Hepatocyte (in vitro differentiated cells): ENCODE results near the gene CACNG5. TPM values are rescaled to one million over a fixed set of nuclear protein-coding genes. Genes with fewer than 3 reads are reported as not detected.

Experiments
- DNase-seq: peaks from one replicate; pipeline ENCODE4 v3.0.0-alpha.2; 2016; ENCODE audit warnings: low spot score
- H2AFZ ChIP-seq: fragments of 200-600 bp; sonication (generic); 2 replicates; pipeline ENCODE4 v1.6.0; 2016; ENCODE audit warnings: antibody characterized with exemption, mild to moderate bottlenecking
- H3K27ac ChIP-seq: fragments of 200-600 bp; sonication (generic); 2 replicates; pipeline ENCODE4 v1.5.1; 2016; ENCODE audit warnings: mild to moderate bottlenecking
- H3K27me3 ChIP-seq: fragments of 200-600 bp; sonication (generic); 2 replicates; pipeline ENCODE4 v1.6.1; 2016
- H3K36me3 ChIP-seq: fragments of 200-600 bp; sonication (generic); replicated peaks from 2 replicates; pipeline ENCODE4 v1.5.1; 2016; ENCODE audit warnings: low read depth; ENCODE audit not compliant: insufficient read depth
- H3K4me1 ChIP-seq: fragments of 200-600 bp; sonication (generic); 2 replicates; pipeline ENCODE4 v1.5.1; 2016; ENCODE audit warnings: mild to moderate bottlenecking, moderate library complexity; ENCODE audit not compliant: insufficient read depth
- H3K4me2 ChIP-seq: fragments of 200-600 bp; sonication (generic); 2 replicates; pipeline ENCODE4 v1.6.0; 2016
- H3K4me3 ChIP-seq: fragments of 200-600 bp; sonication (generic); 2 replicates; pipeline ENCODE4 v1.5.1; 2016; ENCODE audit warnings: mild to moderate bottlenecking
- H3K79me2 ChIP-seq: fragments of 200-600 bp; sonication (generic); 2 replicates; pipeline ENCODE4 v1.6.0; 2017; ENCODE audit warnings: mild to moderate bottlenecking
- H3K9me2 ChIP-seq: fragments of 200-600 bp; sonication (generic); replicated peaks from 2 replicates; pipeline ENCODE4 v1.6.0; 2017; ENCODE audit warnings: mild to moderate bottlenecking; ENCODE audit not compliant: insufficient read depth
- H3K9me3 ChIP-seq: fragments of 200-600 bp; sonication (generic); 2 replicates; pipeline ENCODE4 v1.5.1; 2016; ENCODE audit warnings: low read depth, mild to moderate bottlenecking
- H4K20me1 ChIP-seq: fragments of 200-600 bp; sonication (generic); 2 replicates; pipeline ENCODE4 v1.6.0; 2016; ENCODE audit warnings: mild to moderate bottlenecking; ENCODE audit not compliant: insufficient read depth, poor library complexity, severe bottlenecking
- CTCF ChIP-seq: fragments of 200-600 bp; sonication (generic); IDR thresholded peaks from 2 replicates; pipeline ENCODE4 v1.5.1; 2016; ENCODE audit warnings: antibody characterized with exemption, mild to moderate bottlenecking; ENCODE audit not compliant: poor library complexity
- EZH2 ChIP-seq: fragments of 200-600 bp; sonication (generic); IDR thresholded peaks from 2 replicates; pipeline ENCODE4 v1.6.1; 2016; ENCODE audit warnings: antibody characterized with exemption, mild to moderate bottlenecking, borderline replicate concordance
- EZH2phosphoT487 ChIP-seq: fragments of 200-600 bp; sonication (generic); IDR thresholded peaks from one replicate; pipeline ENCODE4 v1.6.1; 2018; ENCODE audit warnings: antibody characterized with exemption, mild to moderate bottlenecking, low read depth, moderate library complexity; ENCODE audit not compliant: unreplicated experiment, severe bottlenecking
- WGBS: methylation state at CpG from one replicate; pipeline ENCODE4 v1.1.6; 2016; ENCODE audit warnings: low lambda C conversion rate; ENCODE audit errors: missing lambda C conversion rate; 5-methylcytosine and 5-hydroxymethylcytosine counted together
- polyA plus RNA-seq: library from polyadenylated mRNA; unstranded; fragments of >200 nt; fragmentation: Nextera tagmentation; extraction: Ambion mirVana; gene quantifications from 2 replicates; pipeline ENCODE4 v1.2.1, GENCODE V29; 2016
- total RNA-seq: library from RNA; depleted of rRNA; stranded (reverse); fragments of >200 nt; gene quantifications from 2 replicates; pipeline ENCODE4 v1.2.3, GENCODE V29; 2014

Gene CACNG5
- total and polyA plus RNA-seq, 2 experiments from 2014 or later: not detected

- H2AFZ ChIP-seq: no peak overlapping the region
- no peaks in the 10 kb centered on the region for H3K9me3 ChIP-seq
- no peaks in the 10 kb centered on the region for H3K79me2 ChIP-seq
- no peaks in the 10 kb centered on the region for H3K4me1 ChIP-seq
- no peak overlapping the region for H3K27ac ChIP-seq
- H3K4me2 ChIP-seq: no peak overlapping the region
- DNase-seq: no peak
- H4K20me1 ChIP-seq: no peaks in the 10 kb centered on the region
- H3K9me2 ChIP-seq: no peaks in the 10 kb centered on the region
- H3K4me3 ChIP-seq: no peak overlapping the region
- TF ChIP-seq CTCF: no peak
- TF ChIP-seq EZH2: no peak
- no peak for TF ChIP-seq EZH2phosphoT487
- no peaks in the 10 kb centered on the region for H3K27me3 ChIP-seq
- 81% methylated on average over 8 of the region's 8 CpGs for WGBS
- H3K36me3 ChIP-seq: no peaks in the 10 kb centered on the region
Observed at GRCh38 chr17:66925811-66926500, 91.0 kb downstream of the CACNG5 start.

- Histone ChIP-seq H3K27me3 (no peaks in the 10 kb centered on the region), H3K27ac (no peak overlapping the region), H4K20me1 (no peaks in the 10 kb centered on the region), H3K4me1 (no peaks in the 10 kb centered on the region), H2AFZ (no peak overlapping the region), H3K4me3 (no peak overlapping the region), H3K79me2 (no peaks in the 10 kb centered on the region), H3K36me3 (no peaks in the 10 kb centered on the region), H3K9me2 (no peaks in the 10 kb centered on the region), H3K9me3 (no peaks in the 10 kb centered on the region), H3K4me2 (no peak overlapping the region)
- 87% methylated on average over 5 of the region's 5 CpGs for WGBS
- DNase-seq: no peak
- TF ChIP-seq CTCF (no peak), EZH2 (no peak), EZH2phosphoT487 (no peak)
Observed at GRCh38 chr17:66928949-66929348, 94.0 kb downstream of the CACNG5 start.

GRCh38 chr17:66929591-66929990 lies 94.7 kb downstream of the CACNG5 start:
- Histone ChIP-seq H3K79me2 (no peaks in the 10 kb centered on the region), H3K9me2 (no peaks in the 10 kb centered on the region), H3K27me3 (no peaks in the 10 kb centered on the region), H3K4me1 (no peaks in the 10 kb centered on the region), H3K9me3 (no peaks in the 10 kb centered on the region), H3K27ac (no peak overlapping the region), H3K4me2 (no peak overlapping the region), H4K20me1 (no peaks in the 10 kb centered on the region), H3K4me3 (no peak overlapping the region), H3K36me3 (no peaks in the 10 kb centered on the region), H2AFZ (no peak overlapping the region)
- no peak for TF ChIP-seq EZH2phosphoT487
- TF ChIP-seq CTCF: no peak
- no peak for TF ChIP-seq EZH2
- 48% methylated on average over 1 of the region's 1 CpG for WGBS
- no peak for DNase-seq
